Stimulated activated naive CD8-positive, alpha-beta T cell treated with anti-CD3 and anti-CD28 coated beads, Interleukin-15, Interleukin-2, amounts not matched to agents 100 ng/mL and 50 ng/mL, for 24 hours (primary cell): ENCODE measurements around the gene KDR.

ENCODE experiments used
- H3K27ac Mint-ChIP-seq: one replicate; pipeline ENCODE4 v1.8.0; 2021; ENCODE audit warnings: mild to moderate bottlenecking, mixed read lengths
- H3K27me3 Mint-ChIP-seq: one replicate; pipeline ENCODE4 v1.8.0; 2021; ENCODE audit warnings: mixed read lengths
- H3K36me3 Mint-ChIP-seq: one replicate; pipeline ENCODE4 v1.8.0; 2021; ENCODE audit warnings: low read depth, mixed read lengths
- H3K4me1 Mint-ChIP-seq: one replicate; pipeline ENCODE4 v1.8.0; 2021; ENCODE audit warnings: low read depth, mixed read lengths
- H3K4me3 Mint-ChIP-seq: one replicate; pipeline ENCODE4 v1.8.0; 2021; ENCODE audit warnings: mild to moderate bottlenecking, mixed read lengths
- H3K9me3 Mint-ChIP-seq: one replicate; pipeline ENCODE4 v1.8.0; 2021; ENCODE audit warnings: mixed read lengths

KDR gene

GRCh38 chr4:55125087-55125721, at the start of gene KDR:
KDR (minus strand) TSS chr4:55125595; CDS start chr4:55125293, 302 bp downstream.
- Mint-ChIP-seq H3K4me3 (no peak within 1 kb of the TSS), H3K4me1 (peaks cover 10% of the 10 kb centered on the region), H3K36me3 (no peaks in the 10 kb centered on the region), H3K9me3 (no peaks in the 10 kb centered on the region), H3K27me3 (peaks cover 56% of the 10 kb centered on the region), H3K27ac (no peak within 1 kb of the TSS)

GRCh38 chr4:55173580-55173979, 48.2 kb upstream of the KDR start:
- H3K9me3 Mint-ChIP-seq, result no peaks in the 10 kb centered on the region
- H3K4me1 Mint-ChIP-seq, result no peaks in the 10 kb centered on the region
- H3K27me3 Mint-ChIP-seq, result peaks cover 3% of the 10 kb centered on the region
- no peak overlapping the region for H3K27ac Mint-ChIP-seq
- H3K36me3 Mint-ChIP-seq, result no peaks in the 10 kb centered on the region
- no peak overlapping the region for H3K4me3 Mint-ChIP-seq

- Mint-ChIP-seq H3K36me3 (no peaks in the 10 kb centered on the region), H3K4me3 (no peak overlapping the region), H3K27ac (no peak overlapping the region), H3K4me1 (no peaks in the 10 kb centered on the region), H3K27me3 (peaks cover 6% of the 10 kb centered on the region), H3K9me3 (no peaks in the 10 kb centered on the region)
Measured at GRCh38 chr4:55172694-55173287, 47.4 kb upstream of the KDR start.

GRCh38 chr4:55170462-55170861, 45.1 kb upstream of the KDR start:
- H3K36me3 Mint-ChIP-seq, result no peaks in the 10 kb centered on the region
- H3K9me3 Mint-ChIP-seq, result no peaks in the 10 kb centered on the region
- H3K27ac Mint-ChIP-seq, result no peak overlapping the region
- H3K27me3 Mint-ChIP-seq, result peaks cover 7% of the 10 kb centered on the region
- H3K4me1 Mint-ChIP-seq, result no peaks in the 10 kb centered on the region
- H3K4me3 Mint-ChIP-seq, result no peak overlapping the region

GRCh38 chr4:55169352-55169961, 44.1 kb upstream of the KDR start:
- no peaks in the 10 kb centered on the region for H3K9me3 Mint-ChIP-seq
- no peaks in the 10 kb centered on the region for H3K4me1 Mint-ChIP-seq
- peaks cover 8% of the 10 kb centered on the region for H3K27me3 Mint-ChIP-seq
- no peak overlapping the region for H3K27ac Mint-ChIP-seq
- H3K4me3 Mint-ChIP-seq, result no peak overlapping the region
- H3K36me3 Mint-ChIP-seq, result no peaks in the 10 kb centered on the region

GRCh38 chr4:55162396-55162795, 37.0 kb upstream of the KDR start:
- no peak overlapping the region for H3K4me3 Mint-ChIP-seq

GRCh38 chr4:55161739-55162138, 36.3 kb upstream of the KDR start:
- Mint-ChIP-seq H3K27ac (no peak overlapping the region), H3K4me3 (no peak overlapping the region), H3K36me3 (no peaks in the 10 kb centered on the region), H3K4me1 (no peaks in the 10 kb centered on the region), H3K27me3 (peaks cover 16% of the 10 kb centered on the region), H3K9me3 (no peaks in the 10 kb centered on the region)

More at GRCh38 chr4:55162396-55162795, 37.0 kb upstream of the KDR start:
- Mint-ChIP-seq H3K27ac (no peak overlapping the region), H3K9me3 (no peaks in the 10 kb centered on the region), H3K4me1 (no peaks in the 10 kb centered on the region), H3K36me3 (no peaks in the 10 kb centered on the region), H3K27me3 (peaks cover 16% of the 10 kb centered on the region)

- H3K36me3 Mint-ChIP-seq, result no peaks in the 10 kb centered on the region
- peaks cover 20% of the 10 kb centered on the region for H3K27me3 Mint-ChIP-seq
- no peaks in the 10 kb centered on the region for H3K9me3 Mint-ChIP-seq
- H3K27ac Mint-ChIP-seq, result no peak overlapping the region
- no peak overlapping the region for H3K4me3 Mint-ChIP-seq
- no peaks in the 10 kb centered on the region for H3K4me1 Mint-ChIP-seq
Measured at GRCh38 chr4:55159851-55160250, 34.5 kb upstream of the KDR start.

GRCh38 chr4:55158957-55159356, 33.6 kb upstream of the KDR start:
- no peaks in the 10 kb centered on the region for H3K9me3 Mint-ChIP-seq
- peaks cover 26% of the 10 kb centered on the region for H3K27me3 Mint-ChIP-seq
- no peak overlapping the region for H3K27ac Mint-ChIP-seq
- no peak overlapping the region for H3K4me3 Mint-ChIP-seq
- H3K4me1 Mint-ChIP-seq, result no peaks in the 10 kb centered on the region
- H3K36me3 Mint-ChIP-seq, result no peaks in the 10 kb centered on the region

GRCh38 chr4:55157559-55158277, 32.3 kb upstream of the KDR start:
- no peak overlapping the region for H3K4me3 Mint-ChIP-seq

GRCh38 chr4:55154933-55155332, 29.5 kb upstream of the KDR start:
- no peaks in the 10 kb centered on the region for H3K36me3 Mint-ChIP-seq
- no peaks in the 10 kb centered on the region for H3K9me3 Mint-ChIP-seq
- no peak overlapping the region for H3K27ac Mint-ChIP-seq
- H3K27me3 Mint-ChIP-seq, result peaks cover 46% of the 10 kb centered on the region
- no peaks in the 10 kb centered on the region for H3K4me1 Mint-ChIP-seq
- H3K4me3 Mint-ChIP-seq, result no peak overlapping the region

More at GRCh38 chr4:55157559-55158277, 32.3 kb upstream of the KDR start:
- no peak overlapping the region for H3K27ac Mint-ChIP-seq
- H3K4me1 Mint-ChIP-seq, result no peaks in the 10 kb centered on the region
- H3K27me3 Mint-ChIP-seq, result peaks cover 36% of the 10 kb centered on the region
- H3K9me3 Mint-ChIP-seq, result no peaks in the 10 kb centered on the region
- no peaks in the 10 kb centered on the region for H3K36me3 Mint-ChIP-seq

- no peaks in the 10 kb centered on the region for H3K36me3 Mint-ChIP-seq
- no peaks in the 10 kb centered on the region for H3K4me1 Mint-ChIP-seq
- peaks cover 46% of the 10 kb centered on the region for H3K27me3 Mint-ChIP-seq
- H3K27ac Mint-ChIP-seq, result no peak overlapping the region
- H3K9me3 Mint-ChIP-seq, result no peaks in the 10 kb centered on the region
- no peak overlapping the region for H3K4me3 Mint-ChIP-seq
Measured at GRCh38 chr4:55154290-55154880, 29.0 kb upstream of the KDR start.

- Mint-ChIP-seq H3K36me3 (no peaks in the 10 kb centered on the region), H3K27me3 (peaks cover 16% of the 10 kb centered on the region), H3K9me3 (no peaks in the 10 kb centered on the region), H3K4me3 (no peak overlapping the region), H3K4me1 (no peaks in the 10 kb centered on the region), H3K27ac (no peak overlapping the region)
Measured at GRCh38 chr4:55143858-55144257, 18.5 kb upstream of the KDR start.

GRCh38 chr4:55138367-55138766, 13.0 kb upstream of the KDR start:
- no peaks in the 10 kb centered on the region for H3K36me3 Mint-ChIP-seq
- no peaks in the 10 kb centered on the region for H3K4me1 Mint-ChIP-seq
- H3K27ac Mint-ChIP-seq, result no peak overlapping the region
- H3K27me3 Mint-ChIP-seq, result peaks cover 20% of the 10 kb centered on the region
- no peaks in the 10 kb centered on the region for H3K9me3 Mint-ChIP-seq
- no peak overlapping the region for H3K4me3 Mint-ChIP-seq

GRCh38 chr4:55136634-55137033, 11.2 kb upstream of the KDR start:
- H3K9me3 Mint-ChIP-seq, result no peaks in the 10 kb centered on the region
- H3K27ac Mint-ChIP-seq, result no peak overlapping the region
- H3K27me3 Mint-ChIP-seq, result peaks cover 20% of the 10 kb centered on the region
- H3K4me1 Mint-ChIP-seq, result no peaks in the 10 kb centered on the region
- H3K4me3 Mint-ChIP-seq, result no peak overlapping the region
- no peaks in the 10 kb centered on the region for H3K36me3 Mint-ChIP-seq
